ENCODE data around the gene RAB11FIP4.

RAB11FIP4 gene

GRCh38 chr17:31568121-31568520 is 176.6 kb downstream of the RAB11FIP4 start:
- DNase-seq (ENCODE audit: low spot score) = no peak

GRCh38 chr17:31568539-31568938 is 177.1 kb downstream of the RAB11FIP4 start:
- no peak for DNase-seq (ENCODE audit: low spot score)

GRCh38 chr17:31570231-31570630 is 178.8 kb downstream of the RAB11FIP4 start:
- no peak for DNase-seq (ENCODE audit: low spot score)

GRCh38 chr17:31570951-31571892 is 179.7 kb downstream of the RAB11FIP4 start:
- no peak for DNase-seq (ENCODE audit: low spot score)

GRCh38 chr17:31572341-31572740 is 180.9 kb downstream of the RAB11FIP4 start:
- DNase-seq (ENCODE audit: low spot score) = no peak

GRCh38 chr17:31573047-31573446 is 181.6 kb downstream of the RAB11FIP4 start:
- DNase-seq (ENCODE audit: low spot score) = no peak

GRCh38 chr17:31573861-31574260 is 182.4 kb downstream of the RAB11FIP4 start:
- DNase-seq (ENCODE audit: low spot score) = no peak

- DNase-seq (ENCODE audit: low spot score) = no peak
These were observed 183.0 kb downstream of the RAB11FIP4 start for GRCh38 chr17:31574458-31574857.

- DNase-seq (ENCODE audit: low spot score) = no peak
These were observed 183.6 kb downstream of the RAB11FIP4 start for GRCh38 chr17:31575043-31575442.

DNA sequence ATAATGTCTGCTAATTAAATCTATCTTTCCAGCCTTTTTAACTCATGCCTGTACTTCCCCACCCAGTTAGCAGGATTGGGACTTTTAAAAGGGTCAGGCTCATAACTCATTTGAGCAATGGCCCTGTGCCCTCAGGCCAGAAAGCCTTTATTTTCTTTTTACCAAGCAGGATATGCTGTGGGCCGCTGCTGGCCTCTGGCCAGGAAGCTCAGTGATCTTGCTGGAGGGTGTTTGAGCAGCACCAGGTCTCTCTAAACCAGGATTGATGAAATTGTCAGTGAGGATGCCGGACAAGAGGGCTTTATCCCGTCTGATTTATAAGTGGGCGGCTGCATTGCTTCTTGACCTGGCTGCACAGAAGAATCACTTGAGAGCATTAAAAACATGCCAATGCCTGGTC is 187.8 kb downstream of the RAB11FIP4 start:
- DNase-seq (ENCODE audit: low spot score) = no peak

DNA sequence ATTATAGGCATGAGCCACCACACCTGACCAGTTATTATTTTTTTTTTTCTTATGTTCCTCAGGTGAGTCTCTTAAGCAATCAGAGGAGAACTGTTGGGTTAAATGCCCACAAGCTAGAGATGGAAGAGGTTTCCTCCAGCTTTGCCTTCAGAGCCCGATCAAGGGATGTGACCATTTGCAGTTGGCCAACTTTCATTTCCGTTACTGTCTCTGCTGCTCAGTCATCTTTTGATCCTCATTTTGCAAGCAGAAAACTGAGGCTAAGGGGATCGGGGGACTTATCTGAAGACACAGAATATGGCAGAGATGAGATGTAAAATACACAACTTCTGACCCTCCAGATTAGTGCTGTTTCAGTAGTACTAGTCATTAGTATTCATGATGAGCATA is 188.8 kb downstream of the RAB11FIP4 start:
- no peak for DNase-seq (ENCODE audit: low spot score)

GRCh38 chr17:31580706-31581490 is 189.4 kb downstream of the RAB11FIP4 start:
- DNase-seq (ENCODE audit: low spot score) = no peak

- DNase-seq (ENCODE audit: low spot score) = no peak
These were observed 190.0 kb downstream of the RAB11FIP4 start for GRCh38 chr17:31581491-31581890.

DNA sequence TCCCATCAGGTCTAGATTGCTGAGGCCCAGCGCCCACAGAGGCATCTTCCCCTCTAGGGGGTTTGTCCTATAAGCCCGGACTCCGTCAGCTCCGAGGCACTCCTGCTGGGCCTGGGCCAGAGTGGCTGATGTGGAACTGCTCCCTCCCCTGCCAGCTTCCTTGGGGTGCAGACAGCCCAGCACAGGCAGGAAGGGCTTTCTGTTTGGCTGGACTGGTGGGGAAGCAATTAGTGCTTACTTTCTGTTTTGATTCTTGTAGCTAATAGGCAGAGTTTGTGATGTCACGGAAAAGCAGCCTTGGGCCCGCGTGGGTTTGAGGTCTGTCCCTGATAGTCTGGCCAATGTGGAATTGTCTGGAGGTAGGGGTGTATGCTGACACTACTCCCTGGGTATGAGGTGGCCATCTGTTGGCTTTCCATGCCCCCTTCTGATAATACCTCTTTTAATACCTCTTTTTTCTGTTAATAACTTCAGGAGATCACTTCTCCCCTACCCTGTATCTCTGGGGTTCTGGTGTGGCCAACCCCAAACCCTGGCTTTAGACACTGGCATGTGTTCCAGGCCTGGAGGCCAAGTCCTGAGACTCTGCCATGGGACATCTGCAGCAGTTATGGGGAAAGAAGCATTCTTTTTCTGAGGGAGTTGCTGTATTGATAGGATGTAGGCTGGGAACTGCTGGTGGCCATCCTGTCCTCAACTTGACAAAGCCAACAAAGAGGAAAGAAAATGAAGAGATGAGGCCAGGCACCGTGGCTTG is 190.9 kb downstream of the RAB11FIP4 start:
- DNase-seq (ENCODE audit: low spot score) = no peak

DNA sequence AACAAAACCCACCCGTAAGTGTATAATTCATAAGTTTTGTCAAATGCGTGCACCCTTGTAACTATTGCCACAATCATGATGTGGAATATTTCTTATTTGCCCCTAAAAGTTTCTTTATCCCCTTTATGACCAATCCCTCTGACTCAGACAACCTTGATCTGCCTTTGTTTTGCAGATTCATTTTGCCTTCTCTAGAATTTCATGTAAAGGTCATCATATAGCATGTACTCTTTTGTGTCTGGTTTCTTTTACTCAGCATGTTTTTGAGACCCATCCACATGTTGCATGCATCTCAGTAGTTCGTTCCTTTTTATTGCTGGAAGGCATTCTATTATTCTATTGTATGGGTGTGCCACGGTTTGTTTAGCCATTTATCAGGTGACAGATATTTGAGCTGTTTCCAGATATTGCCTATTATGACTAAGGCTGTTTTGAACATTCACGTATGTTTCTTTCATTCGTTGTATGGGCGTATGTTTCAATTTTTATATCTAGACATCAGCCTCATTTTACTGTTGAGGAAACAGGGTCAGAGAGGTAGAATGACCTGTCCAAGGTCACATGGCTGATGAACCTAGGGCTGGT is 192.4 kb downstream of the RAB11FIP4 start:
- DNase-seq (ENCODE audit: low spot score) = no peak

DNA sequence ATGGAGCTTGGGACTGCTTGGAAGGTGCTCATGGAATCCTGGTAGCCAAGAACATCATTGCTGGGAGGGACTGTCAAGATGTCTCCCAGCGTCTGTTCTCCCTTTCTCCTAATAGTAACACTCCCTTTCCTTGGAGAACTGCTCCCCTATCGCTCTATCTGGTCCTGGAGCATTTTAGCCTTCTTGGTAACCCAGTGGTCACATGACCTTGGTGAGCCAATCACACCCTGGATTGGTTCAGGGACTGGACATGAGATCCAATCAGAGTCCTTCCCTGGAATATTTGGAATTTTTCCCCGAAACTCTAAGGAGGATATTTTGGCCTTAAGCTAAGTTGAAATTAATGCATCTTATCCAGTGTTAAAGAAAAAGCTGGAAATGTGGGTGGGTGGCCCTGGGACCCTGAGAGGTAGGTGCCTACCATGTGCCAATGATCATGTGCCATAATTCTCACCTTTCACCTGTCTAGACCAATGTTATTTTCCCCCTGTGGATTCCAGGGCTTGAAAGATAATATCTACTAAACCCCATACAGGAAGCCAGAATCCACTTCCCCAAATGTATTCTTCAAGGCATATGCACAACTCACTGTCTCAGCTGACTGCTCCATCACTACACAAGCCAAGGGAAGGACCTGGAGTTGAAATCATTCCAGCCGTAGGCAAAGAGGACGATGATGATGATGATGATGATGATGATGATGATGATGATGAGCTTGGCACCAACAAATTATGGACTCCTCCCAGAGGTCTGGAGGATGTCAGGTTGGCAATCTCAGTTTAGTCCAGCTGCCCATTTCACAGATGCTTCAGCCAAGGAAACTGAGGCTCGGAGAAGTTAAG is 193.2 kb downstream of the RAB11FIP4 start:
- DNase-seq (ENCODE audit: low spot score) = no peak

DNA sequence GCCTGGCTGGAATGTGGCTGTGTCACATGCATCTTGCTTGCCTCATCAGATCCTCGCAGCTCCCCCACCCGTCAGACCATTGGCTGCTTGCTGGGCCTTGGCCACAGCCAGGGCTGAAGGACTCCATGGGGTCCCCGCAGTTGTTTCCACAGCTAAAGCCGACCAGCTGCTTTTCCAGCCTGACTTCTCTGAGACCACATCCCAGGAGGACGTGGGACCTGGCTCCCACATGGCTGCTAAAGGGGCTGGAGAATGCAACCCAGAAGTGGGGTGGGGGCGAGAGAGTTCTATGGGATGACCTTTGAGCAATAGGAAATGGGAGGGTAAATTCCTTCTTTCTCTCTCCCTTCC is 193.8 kb downstream of the RAB11FIP4 start:
- no peak for DNase-seq (ENCODE audit: low spot score)

- DNase-seq (ENCODE audit: low spot score) = no peak
These were observed 195.5 kb downstream of the RAB11FIP4 start for GRCh38 chr17:31586946-31587345.

GRCh38 chr17:31587462-31587861 is 196.0 kb downstream of the RAB11FIP4 start:
- DNase-seq (ENCODE audit: low spot score) = no peak
